Measurements from ENCODE around the gene NFIX. TPM values are rescaled to one million over a fixed set of nuclear protein-coding genes. Genes with fewer than 3 reads are reported as not detected.

Gene NFIX
- total RNA-seq, 1 experiment from 2014 or later: 16.4 TPM

- CTCF ChIA-PET: interaction anchor here (1.1 kb wide), 1 partner anchor 65 kb away, joined by 3 read pairs; no protein-coding TSS in a partner anchor
- DNase-seq: no peak
These were observed 1.3 kb downstream of the NFIX start for GRCh38 chr19:12996406-12997094.

GRCh38 chr19:12997179-12997966, 2.1 kb downstream of the NFIX start:
- Mint-ChIP-seq H3K27me3 (ENCODE audit: unreplicated experiment) (peaks cover 14% of the 10 kb centered on the region), H3K27ac (ENCODE audit: unreplicated experiment) (no peak overlapping the region), H3K9me3 (ENCODE audit: low read depth, unreplicated experiment) (no peaks in the 10 kb centered on the region), H3K36me3 (ENCODE audit: insufficient read depth, unreplicated experiment) (peaks cover 15% of the 10 kb centered on the region), H3K4me1 (ENCODE audit: low read depth, unreplicated experiment) (peaks cover 8% of the 10 kb centered on the region), H3K4me3 (ENCODE audit: low read depth, unreplicated experiment) (peak overlapping the region; percentile 87)
- CTCF ChIA-PET: interaction anchor here (1.1 kb wide), 1 partner anchor 64 kb away, joined by 3 read pairs; no protein-coding TSS in a partner anchor
- DNase-seq: no peak
- no TSS peak for BruUV-seq (replicated peaks)
- TF ChIP-seq CTCF (IDR thresholded peaks at IDR 0.05; ENCODE audit: unreplicated experiment): no peak
- intact Hi-C loops (cut with micrococcal nuclease; ENCODE audit: unreplicated experiment): no loop called here

More at GRCh38 chr19:12996406-12997094, 1.3 kb downstream of the NFIX start:
- Mint-ChIP-seq H3K4me3 (ENCODE audit: low read depth, unreplicated experiment) (peak overlapping the region; percentile 87), H3K27ac (ENCODE audit: unreplicated experiment) (no peak overlapping the region), H3K4me1 (ENCODE audit: low read depth, unreplicated experiment) (peaks cover 8% of the 10 kb centered on the region), H3K9me3 (ENCODE audit: low read depth, unreplicated experiment) (no peaks in the 10 kb centered on the region), H3K36me3 (ENCODE audit: insufficient read depth, unreplicated experiment) (peaks cover 15% of the 10 kb centered on the region), H3K27me3 (ENCODE audit: unreplicated experiment) (peaks cover 14% of the 10 kb centered on the region)
- TF ChIP-seq CTCF (IDR thresholded peaks at IDR 0.05; ENCODE audit: unreplicated experiment): no peak
- intact Hi-C loops (cut with micrococcal nuclease; ENCODE audit: unreplicated experiment): no loop called here
- BruUV-seq (replicated peaks): no TSS peak

- H3K36me3 Mint-ChIP-seq (ENCODE audit: insufficient read depth, unreplicated experiment): peaks cover 15% of the 10 kb centered on the region
- no peak for TF ChIP-seq CTCF (IDR thresholded peaks at IDR 0.05; ENCODE audit: unreplicated experiment)
- H3K4me3 Mint-ChIP-seq (ENCODE audit: low read depth, unreplicated experiment): no peak overlapping the region
- no peak for DNase-seq
- no peaks in the 10 kb centered on the region for H3K9me3 Mint-ChIP-seq (ENCODE audit: low read depth, unreplicated experiment)
- BruUV-seq (replicated peaks): TSS peak; percentile 66
- H3K27me3 Mint-ChIP-seq (ENCODE audit: unreplicated experiment): peaks cover 14% of the 10 kb centered on the region
- intact Hi-C loops (cut with micrococcal nuclease; ENCODE audit: unreplicated experiment): no loop called here
- no peak overlapping the region for H3K27ac Mint-ChIP-seq (ENCODE audit: unreplicated experiment)
- peaks cover 8% of the 10 kb centered on the region for H3K4me1 Mint-ChIP-seq (ENCODE audit: low read depth, unreplicated experiment)
- CTCF ChIA-PET: no interaction called here
These were observed 3.0 kb downstream of the NFIX start for GRCh38 chr19:12997967-12998940.

GRCh38 chr19:13001166-13001501, 5.9 kb downstream of the NFIX start:
- no peak for TF ChIP-seq CTCF (IDR thresholded peaks at IDR 0.05; ENCODE audit: unreplicated experiment)
- no peak overlapping the region for H3K27ac Mint-ChIP-seq (ENCODE audit: unreplicated experiment)
- intact Hi-C loops (cut with micrococcal nuclease; ENCODE audit: unreplicated experiment): no loop called here
- H3K4me1 Mint-ChIP-seq (ENCODE audit: low read depth, unreplicated experiment): no peaks in the 10 kb centered on the region
- no peaks in the 10 kb centered on the region for H3K9me3 Mint-ChIP-seq (ENCODE audit: low read depth, unreplicated experiment)
- DNase-seq: no peak
- no TSS peak for BruUV-seq (replicated peaks)
- H3K36me3 Mint-ChIP-seq (ENCODE audit: insufficient read depth, unreplicated experiment): peaks cover 1% of the 10 kb centered on the region
- no peak overlapping the region for H3K4me3 Mint-ChIP-seq (ENCODE audit: low read depth, unreplicated experiment)
- no peaks in the 10 kb centered on the region for H3K27me3 Mint-ChIP-seq (ENCODE audit: unreplicated experiment)
- CTCF ChIA-PET: no interaction called here
